Measurements from ENCODE around the gene BCS1L. TPM values are rescaled to one million over a fixed set of nuclear protein-coding genes. Genes with fewer than 3 reads are reported as not detected.

Gene BCS1L
- total RNA-seq, 1 experiment from 2014 or later = 28.1 TPM

DNA sequence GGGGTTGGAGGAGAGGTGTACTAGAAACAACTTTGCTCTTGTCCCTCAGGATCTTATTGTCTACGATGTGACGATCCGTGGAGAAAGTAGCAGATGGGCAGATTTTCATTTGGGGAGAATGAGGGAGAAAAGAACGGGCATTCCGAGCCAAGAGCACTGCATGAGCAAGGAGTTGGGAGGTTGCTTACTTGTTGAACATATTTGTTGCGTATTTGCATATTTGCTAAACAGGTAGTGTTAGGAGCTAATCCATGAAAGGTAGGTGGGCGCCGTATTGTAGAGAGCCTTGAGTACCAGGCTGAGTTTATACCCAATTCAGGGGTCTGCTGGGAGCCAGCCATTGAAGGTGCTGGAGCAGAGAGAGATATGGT, 490 bp downstream of the BCS1L start:
- no peak for DNase-seq (ENCODE audit: low spot score)

DNA sequence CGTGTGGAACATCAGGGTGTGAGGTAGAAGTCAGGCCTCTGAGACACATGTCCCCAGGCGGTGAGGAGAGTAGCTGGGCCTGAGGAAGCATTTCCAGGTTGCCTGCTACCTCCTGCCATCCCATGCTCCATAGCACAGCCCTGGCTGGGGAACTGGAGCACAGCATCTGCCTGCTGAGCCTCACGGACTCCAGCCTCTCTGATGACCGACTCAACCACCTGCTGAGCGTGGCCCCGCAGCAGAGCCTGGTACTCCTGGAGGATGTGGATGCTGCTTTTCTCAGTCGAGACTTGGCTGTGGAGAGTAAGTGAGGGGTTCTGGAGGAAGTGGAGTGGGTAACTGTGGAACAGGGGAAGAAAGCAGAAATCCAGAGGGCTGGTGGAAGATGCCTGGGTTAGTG, 2.9 kb downstream of the BCS1L start:
- no peak for DNase-seq (ENCODE audit: low spot score)

DNA sequence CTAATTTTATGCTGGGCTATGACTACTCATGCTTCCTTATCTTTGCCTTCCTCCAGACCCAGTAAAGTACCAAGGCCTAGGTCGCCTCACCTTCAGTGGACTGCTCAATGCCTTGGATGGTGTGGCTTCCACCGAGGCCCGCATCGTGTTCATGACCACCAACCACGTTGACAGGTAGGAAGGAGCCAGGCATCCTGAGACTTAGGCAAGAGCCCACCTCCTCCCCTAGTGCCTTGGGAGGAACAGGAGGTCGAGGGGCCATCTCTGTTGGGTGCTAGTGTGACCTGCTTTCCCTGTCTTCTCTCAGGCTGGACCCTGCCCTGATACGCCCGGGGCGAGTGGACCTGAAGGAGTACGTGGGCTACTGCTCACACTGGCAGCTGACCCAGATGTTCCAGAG, 3.3 kb downstream of the BCS1L start:
- no peak for DNase-seq (ENCODE audit: low spot score)

DNA sequence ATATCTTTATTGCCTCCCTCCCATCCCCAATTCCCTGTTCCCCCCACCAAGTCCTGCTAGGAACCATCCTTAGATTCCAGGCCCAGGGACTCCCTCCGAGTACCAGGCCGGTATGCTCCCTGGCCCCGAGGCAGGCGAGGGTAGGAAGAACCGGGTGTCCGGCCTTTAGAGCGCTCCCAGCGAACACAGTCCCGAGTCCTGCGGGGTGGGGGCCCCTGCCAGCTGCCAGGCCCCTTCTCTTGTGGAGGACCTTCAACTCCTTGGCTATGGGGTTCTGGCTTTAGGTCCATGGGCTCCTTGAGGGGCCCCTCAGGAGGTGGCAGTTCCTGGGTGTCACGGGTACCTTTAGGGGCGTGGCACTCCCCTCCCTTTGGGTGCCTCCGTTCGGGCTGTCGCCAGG, 4.4 kb downstream of the BCS1L start:
- no peak for DNase-seq (ENCODE audit: low spot score)

DNA sequence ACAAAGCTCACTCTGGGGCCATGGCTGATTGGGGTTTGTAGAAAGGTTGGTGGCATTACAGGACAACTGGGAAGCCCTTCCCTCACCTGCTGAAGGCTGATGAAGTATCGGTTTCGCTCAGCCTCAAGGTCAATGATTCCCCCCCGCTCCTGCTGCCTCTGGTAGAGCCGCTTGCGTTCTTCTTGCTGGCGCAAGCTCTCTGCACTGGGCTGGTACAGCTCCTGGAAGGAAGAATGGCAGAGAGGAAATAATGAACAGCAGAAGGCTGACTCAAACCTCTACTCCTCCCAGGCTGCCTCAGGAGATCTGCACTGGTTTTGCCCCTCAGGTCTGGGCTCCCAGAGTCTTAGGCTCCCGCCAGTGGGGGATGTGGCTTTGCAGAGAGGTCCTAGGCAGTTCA, 5.2 kb downstream of the BCS1L start:
- DNase-seq (ENCODE audit: low spot score) = no peak

DNA sequence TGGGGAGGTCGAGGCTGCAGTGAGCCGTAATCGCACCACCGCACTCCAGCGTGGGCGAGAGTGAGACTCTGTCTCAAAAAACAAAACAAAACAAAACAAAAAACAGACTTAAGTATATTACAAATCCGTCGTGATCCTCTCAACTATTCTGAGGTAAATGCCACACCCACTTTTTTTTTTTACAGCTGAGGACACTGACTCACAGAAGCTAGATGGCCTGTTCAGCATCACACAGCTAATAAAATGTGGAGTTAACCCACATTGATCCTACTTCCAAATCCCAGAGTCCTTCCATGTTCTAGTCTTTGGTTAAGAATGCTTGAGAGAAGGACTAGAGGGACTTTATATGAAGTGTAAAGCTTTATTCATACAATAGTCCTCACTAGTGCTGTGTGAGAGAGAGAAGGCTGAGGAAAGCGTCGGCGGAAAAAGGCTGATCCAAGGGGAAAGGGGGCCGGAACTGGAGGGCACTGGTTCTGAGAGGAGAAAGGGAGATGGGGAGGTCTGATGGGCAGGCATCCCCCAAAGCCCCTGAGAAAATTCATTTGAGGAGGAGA, 11.7 kb downstream of the BCS1L start:
- DNase-seq (ENCODE audit: low spot score) = no peak

DNA sequence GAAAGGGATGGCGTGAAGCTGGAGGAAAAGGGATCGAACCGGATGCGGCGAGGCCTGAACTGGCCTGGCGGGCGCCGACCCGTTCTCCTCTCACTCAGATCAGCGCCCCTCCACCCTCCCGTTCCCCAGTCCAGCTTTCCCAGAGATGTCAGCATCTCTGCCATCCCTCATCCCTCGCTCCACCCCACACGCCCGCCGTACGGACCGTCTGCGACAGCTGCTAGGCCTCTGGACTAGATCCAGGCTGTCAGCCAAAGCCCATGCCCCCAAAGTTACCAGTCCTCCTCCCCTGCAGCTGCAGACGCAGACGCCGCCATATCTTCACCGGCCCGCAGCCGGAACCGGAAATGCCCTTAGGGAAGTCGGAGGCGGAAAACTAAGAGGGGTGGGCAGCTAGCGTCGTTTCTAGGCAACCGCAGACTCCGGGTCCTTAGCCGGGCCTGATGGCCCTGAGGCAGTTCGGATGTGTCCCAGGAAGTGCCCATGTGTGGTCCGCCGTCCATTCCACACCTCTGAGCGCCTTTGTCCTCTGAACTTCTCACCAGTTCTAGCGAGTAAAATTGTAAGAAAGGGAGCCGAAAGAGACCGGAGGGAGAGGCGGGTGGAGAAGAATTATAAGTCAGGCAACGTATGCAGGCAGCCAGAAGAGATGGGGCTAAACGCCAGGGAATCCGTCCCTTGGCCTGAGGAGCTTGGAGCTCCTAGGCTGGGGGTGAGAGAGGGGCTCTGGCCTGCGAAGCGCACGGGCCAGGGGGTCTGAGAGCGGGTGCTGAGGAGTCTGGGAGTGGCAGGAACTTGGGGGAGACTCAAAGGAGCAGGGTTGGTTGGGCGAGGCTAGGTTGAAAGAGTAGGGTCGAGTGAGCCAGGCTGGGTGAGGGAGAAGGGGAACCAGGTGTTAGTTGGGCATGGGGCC, 12.4 kb downstream of the BCS1L start, which contains the start of the genes RNF25 and STK36:
RNF25 (minus strand) TSS at position 349 of the 913 bp plus-strand sequence; CDS start at position 317, 32 bp downstream.
STK36 (plus strand) TSS at position 433 of the 913 bp plus-strand sequence. CDS start 744 bp downstream, outside the sequence.
- DNase-seq (ENCODE audit: low spot score) = peak; percentile 84

DNA sequence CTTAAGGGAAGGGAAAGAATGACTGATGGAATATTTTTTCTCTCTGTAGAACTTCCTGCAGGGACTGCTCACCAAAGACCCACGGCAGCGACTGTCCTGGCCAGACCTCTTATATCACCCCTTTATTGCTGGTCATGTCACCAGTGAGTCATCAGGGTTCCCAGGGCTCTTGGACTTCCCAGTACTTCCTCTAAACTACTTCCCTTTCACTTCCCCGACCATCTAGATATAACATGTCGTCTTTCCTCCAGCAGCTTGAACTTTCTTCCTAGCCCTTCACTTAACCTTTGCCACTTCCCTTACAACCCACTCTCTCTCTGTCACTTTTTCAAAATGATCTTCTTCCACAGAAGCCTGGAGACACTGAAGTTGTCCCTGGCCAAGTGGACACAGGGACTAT, 19.6 kb downstream of the BCS1L start:
- no peak for DNase-seq (ENCODE audit: low spot score)

DNA sequence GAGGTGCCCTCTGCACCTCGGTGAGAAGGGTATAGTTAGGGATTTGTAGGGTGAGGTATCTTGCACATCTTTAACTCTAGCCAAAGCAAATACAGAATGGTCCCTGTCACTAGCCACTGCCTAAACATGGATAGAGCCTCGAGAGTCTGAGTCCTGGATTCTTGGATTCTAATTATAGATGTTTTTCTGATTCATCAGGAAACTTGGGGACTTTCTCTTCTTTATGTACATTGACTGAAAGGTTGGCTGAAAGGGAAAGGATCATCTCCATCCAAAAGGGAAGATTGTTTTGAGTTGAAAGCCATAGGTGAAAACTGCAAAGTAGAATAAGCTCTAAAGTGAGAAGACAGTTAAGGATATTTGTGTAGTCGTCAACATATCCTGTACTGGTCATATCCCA, 20.6 kb downstream of the BCS1L start:
- DNase-seq (ENCODE audit: low spot score) = no peak

DNA sequence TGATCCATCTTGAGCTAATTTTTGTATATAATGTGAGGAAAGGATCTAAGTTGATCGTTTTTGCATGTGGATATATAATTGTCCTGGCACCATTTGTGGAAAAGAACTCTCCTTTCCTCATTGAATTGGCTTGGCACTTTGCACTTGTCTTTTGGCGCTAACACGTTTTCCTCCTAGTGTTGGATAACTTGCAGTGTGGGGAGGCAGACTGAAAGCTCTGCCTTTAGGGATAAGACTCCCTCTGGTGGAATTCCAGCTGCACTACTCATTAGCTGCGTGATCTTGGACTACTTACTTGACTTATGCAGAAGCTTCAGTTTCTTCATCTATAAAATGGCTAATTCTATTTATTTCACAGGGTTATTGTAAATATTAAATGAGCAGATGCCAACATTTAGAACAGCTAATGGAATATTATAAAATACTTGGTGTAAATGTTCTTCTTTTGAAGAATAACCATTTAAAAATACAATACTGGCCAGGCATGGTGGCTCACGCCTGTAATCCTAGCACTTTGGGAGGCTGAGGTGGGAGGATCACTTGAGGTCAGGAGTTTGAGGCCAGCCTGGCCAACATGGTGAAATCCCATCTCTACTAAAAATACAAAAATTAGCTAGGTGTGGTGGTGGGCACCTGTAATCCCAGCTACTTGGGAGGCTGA, 28.0 kb downstream of the BCS1L start:
- peak; percentile 69 for DNase-seq (ENCODE audit: low spot score)

DNA sequence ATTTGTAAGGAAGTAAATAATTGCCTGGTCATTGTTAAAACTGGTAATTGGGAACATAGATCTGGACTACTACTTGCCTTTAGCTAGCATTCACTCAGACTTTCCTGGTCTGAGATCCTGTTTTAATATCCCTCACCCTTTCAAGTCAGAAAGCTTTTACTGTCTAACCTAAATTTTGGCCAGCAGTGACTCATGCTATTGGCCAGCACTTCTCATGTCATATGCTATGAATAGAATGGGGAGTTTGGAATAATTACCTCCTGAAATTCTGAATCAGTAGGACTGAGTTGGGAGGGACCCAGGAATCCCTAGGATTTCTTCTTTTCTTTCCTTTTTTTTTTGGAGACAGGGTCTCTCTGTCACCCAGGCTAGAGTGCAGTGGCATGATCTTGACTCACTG, 31.8 kb downstream of the BCS1L start:
- no peak for DNase-seq (ENCODE audit: low spot score)

DNA sequence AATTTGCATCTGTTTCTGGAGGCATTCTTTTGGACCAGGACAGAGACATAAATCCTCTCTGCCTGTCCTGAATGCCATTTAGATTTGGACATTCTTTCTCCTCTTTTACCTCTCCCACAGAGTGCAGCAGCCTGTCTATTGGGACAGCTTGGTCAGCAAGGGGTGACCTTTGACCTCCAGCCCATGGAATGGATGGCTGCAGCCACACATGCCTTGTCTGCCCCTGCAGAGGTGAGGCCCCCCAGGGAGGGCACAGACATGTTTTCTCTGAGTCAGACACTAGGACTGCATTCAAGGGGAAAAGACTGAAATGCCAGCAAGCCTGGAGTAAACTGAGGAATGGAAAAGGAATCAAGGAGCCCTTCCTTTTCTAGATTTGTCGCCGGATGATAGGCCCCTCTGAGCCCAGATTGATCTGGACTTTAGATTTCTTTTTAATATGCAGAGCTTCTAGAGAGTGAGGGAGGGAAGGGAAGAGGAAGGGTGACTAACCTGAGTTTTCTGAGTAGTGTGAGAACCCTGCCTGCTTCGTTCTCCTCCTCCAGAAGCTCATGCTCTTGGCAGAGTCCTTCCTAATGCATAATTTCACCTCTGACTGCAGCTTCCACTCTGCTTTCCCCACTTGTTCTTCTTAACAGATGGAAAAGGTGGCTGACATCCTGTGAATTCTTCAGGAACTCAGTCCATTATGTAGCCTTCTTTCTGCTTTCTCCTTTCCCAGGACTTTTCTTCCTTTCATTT, 35.1 kb downstream of the BCS1L start:
- DNase-seq (ENCODE audit: low spot score) = no peak

DNA sequence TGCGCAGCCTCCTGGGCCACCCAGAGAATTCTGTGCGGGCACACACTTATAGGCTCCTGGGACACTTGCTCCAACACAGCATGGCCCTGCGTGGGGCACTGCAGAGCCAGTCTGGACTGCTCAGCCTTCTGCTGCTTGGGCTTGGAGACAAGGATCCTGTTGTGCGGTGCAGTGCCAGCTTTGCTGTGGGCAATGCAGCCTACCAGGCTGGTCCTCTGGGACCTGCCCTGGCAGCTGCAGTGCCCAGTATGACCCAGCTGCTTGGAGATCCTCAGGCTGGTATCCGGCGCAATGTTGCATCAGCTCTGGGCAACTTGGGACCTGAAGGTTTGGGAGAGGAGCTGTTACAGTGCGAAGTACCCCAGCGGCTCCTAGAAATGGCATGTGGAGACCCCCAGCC, 39.4 kb downstream of the BCS1L start:
- DNase-seq (ENCODE audit: low spot score) = no peak

DNA sequence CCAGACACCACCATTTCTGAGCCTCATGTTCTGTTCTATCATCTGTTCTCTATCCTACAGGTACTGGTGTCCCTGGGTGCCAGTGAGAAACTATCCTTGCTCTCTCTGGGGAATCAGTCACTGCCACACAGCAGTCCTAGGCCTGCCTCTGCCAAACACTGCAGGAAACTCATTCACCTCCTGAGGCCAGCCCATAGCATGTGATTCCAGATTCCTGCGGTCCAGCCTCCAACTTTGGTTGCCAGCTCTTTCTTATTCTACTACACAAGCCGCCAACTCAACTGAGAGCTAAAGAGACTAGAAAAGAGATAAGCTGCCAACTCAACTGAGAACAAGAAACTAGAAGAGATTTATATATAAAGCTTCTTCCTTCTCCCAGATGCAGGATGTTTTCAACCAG, 42.3 kb downstream of the BCS1L start:
- DNase-seq (ENCODE audit: low spot score) = no peak

DNA sequence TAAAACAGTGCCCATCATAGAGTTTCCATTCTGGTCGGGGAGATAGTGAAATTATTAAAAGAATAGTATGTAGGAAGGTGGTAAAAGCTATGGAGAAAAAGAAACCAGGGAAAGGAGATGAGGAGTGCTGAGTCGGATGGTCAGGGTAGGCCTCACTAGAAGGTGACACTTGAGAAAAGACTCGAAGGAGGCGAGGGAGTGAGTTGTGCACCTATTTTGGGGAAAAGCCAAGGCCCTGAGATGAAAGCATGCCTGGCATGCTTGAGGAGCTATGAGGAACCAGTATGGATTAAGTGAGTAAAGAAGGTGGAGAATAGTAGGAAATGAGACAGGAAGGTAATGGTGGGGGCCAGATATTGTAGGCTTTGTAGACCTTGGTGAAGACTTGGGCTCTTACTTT, 43.9 kb downstream of the BCS1L start:
- DNase-seq (ENCODE audit: low spot score) = no peak

DNA sequence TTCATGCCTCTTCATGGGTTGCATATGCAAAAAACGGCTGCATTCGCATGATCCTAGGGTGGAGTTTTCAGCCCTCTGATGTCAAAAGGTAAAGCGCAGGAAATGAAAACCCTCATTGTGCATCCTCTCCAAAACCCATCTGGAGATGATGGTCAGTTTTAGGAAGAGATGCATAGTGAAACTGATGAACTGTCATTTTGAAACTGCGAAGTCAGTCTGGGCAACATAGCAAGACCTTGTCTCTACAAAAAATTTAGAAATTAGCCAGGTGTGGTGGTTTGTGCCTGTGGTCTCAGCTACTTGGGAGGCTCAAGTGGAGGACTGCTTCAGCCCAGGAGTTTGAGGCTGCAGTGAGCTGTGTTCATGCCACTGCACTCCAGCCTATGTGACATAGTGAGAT, 48.6 kb downstream of the BCS1L start:
- DNase-seq (ENCODE audit: low spot score) = no peak

DNA sequence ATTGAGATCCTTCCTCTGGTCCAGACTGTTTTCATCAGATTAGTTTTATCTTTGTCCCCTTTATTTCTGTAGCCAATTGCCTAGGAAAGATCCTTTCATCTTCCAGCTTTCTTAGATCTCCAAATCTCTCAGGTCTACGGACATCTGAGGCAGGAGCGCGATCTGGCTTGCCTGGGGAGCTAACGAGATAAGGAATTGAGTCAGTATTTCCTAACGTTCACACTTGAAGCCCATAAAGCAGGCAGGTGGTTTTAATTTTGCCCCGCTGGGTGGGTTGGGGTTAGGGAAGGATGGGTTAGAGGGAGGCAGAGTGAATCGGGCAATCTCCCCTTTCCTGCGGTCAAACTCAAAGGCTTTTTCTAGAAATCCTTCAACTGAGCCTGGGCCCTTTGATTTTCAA, 50.4 kb downstream of the BCS1L start:
- no peak for DNase-seq (ENCODE audit: low spot score)

DNA sequence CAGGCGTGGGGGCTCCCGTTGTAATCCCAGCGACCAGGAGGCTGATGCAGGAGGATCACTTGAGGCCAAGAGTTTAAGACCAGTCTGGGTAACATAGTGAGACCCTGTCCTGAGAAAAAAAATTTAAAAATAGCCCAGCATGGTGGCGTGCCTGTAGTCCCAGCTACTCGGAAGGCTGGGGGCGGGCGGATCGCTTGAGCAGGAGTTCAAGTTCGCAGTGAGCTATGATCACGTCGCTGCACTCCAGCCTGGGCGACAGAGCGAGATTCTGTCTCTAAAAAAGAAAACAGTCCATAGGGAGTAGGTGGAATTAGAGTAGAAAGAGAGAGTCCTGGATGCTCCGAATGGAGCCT, 50.8 kb downstream of the BCS1L start:
- no peak for DNase-seq (ENCODE audit: low spot score)

DNA sequence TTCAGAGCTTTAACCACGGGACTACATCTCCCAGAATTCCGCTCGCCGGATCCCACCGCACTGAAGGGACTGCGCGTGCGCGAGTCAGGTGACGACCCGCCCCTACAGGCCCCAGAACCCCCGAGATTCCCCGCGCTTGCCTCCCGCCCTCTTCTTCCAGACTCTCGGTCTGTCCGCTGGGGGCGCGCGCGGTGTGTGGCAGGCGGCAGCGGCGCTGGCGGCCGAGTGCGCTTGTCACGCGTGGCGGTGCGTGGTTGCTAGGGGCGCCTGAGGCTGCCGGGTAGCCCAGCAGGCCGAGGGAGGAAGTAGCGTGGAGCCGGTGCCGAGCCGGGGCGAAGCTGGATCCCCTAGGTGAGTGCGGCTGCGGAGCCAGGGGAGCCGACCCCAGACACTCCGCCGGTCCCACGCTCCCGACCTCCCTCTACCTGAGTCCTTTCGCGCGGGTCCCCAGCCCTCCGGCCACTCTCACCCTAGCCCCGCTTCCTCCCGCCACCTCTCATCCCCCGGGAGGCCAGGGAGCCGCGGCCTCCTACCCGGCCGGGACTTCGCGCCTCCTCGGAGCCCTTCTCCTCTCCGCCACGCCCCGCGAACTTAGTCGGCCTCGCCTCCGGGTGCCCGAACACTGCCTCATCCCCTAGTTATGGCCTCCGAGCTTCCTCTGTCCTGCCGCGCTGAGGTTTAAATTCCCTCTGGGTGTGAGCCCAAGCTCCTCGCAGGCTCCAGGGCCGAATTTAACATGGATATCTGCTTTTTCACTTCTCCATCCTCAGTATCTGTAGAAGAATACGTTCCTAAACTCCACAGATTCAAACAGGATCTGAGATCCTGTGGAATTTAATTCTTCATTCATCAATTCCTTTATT, 51.4 kb downstream of the BCS1L start, which contains the start of gene TTLL4:
TTLL4 (plus strand) TSS at position 149 of the 863 bp plus-strand sequence. CDS start 26,842 bp downstream, outside the sequence.
- peak; percentile 92 for DNase-seq (ENCODE audit: low spot score)

DNA sequence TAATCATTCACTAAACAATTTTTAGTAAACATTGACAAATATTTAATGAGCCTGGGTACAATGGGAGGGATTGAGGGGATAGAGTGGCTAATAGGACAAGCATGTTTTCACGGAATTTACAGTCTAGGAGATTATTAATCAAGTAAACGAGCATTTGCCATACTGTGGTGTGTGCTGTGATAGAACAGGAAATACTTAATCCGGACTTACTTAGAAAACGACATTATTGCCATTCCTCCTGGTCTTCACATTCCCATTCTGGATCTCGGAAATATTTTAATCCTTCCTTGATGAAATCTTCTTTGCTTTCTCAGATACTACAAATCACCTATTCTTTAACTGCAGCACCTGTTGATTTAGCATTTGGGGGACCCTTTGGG, 52.1 kb downstream of the BCS1L start:
- DNase-seq (ENCODE audit: low spot score) = no peak

All from H4 (cell line).